Fibroblast of skin of back (primary cell): ENCODE data around the gene STEAP1.
"Not testable (repeated sequence)": the region's sequence is repeated elsewhere in the genome, so short reads cannot be mapped to it uniquely, and the experiment has no call there.

Experiments used
- DNase-seq: peaks from one replicate; pipeline ENCODE4 v3.0.0-alpha.2; 2013

The STEAP1 gene

GRCh38 chr7:90175667-90176066 lies 21.4 kb downstream of the STEAP1 start:
- no peak for DNase-seq

DNA sequence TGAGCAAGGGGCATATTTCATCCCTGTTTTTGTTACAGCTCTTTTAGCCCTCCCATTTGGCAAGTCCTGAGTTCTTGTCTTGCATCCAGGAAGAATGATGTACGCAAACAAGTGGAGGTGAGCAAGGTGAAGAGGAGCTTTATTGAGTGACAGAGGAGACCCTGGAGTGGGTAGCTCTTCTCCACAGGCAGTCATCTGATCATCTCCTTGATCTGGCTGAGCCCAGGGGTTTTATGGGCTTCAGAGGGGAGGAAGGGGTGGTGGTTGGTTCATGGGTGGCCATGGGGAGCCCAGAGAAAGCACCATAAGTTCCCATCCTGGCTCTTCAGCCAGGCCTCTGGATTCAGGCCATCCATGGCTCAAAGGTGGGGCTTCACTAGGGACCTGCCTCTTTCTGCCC lies 21.9 kb downstream of the STEAP1 start:
- DNase-seq: no peak

DNA sequence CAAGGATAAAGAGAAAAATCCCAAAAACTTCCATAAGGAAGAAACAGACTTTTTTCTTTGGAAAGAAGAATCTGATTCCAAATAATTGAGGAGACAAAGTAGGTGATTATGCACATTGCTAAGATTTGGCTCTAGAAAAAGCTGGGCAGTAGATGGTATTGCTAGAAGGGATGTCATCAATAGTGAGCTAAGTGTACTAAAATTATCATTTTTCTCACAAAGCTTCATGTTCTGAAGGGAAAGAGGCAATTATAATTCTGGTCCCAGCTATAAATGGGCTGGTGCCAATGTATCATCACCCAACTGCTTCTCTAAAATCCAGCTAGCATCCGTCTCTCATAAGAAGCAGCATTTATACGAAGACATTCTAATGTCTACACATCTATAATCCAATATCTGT lies 23.9 kb downstream of the STEAP1 start:
- DNase-seq: no peak

GRCh38 chr7:90178679-90179278 lies 24.5 kb downstream of the STEAP1 start:
- DNase-seq: peak; percentile 95

- DNase-seq: no peak
Measured at GRCh38 chr7:90180011-90180585, 25.8 kb downstream of the STEAP1 start.

DNA sequence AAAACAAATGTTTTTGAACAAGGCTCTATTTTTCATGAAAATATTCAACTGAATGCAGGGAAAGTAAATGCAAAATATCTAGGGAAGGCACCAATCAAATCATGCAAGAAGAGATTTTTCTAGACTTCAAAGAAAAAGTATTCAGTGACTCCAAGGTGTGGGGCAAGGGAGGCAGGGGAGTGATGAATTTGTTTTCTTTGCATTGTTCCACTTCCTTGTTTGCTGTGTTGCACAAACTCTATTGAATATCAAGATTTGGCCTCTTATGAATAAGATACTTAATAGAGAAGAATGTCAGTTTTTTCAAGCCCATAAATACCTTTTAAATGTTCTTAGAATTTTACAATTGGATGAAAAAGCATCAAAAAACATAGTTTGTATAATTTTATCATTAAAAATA lies 26.4 kb downstream of the STEAP1 start:
- no peak for DNase-seq

DNA sequence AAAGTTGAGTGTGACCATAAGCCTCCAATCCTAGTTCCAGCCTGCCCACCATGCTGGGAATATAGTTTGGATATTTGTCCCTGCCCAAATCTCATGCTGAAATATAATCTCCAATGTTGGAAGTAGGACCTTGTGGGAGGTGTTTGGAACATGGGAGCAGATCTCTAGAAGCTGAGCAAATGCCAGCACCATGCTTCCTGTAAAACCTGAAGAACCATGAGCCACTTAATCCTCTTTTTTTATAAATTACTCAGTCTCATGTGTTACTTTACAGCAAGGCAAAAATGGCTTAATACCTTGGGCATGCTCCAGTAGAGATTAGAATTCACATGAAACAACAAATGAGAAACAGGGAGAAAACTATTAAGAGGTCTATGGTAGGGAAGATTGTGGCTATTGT lies 27.2 kb downstream of the STEAP1 start:
- DNase-seq: no peak

GRCh38 chr7:90186290-90186689 lies 32.0 kb downstream of the STEAP1 start:
- DNase-seq: not testable (repeated sequence)

- DNase-seq: no peak
Measured at GRCh38 chr7:90187507-90188050, 33.3 kb downstream of the STEAP1 start.

- DNase-seq: no peak
Measured at GRCh38 chr7:90188281-90188680, 34.0 kb downstream of the STEAP1 start.

- no peak for DNase-seq
Measured at GRCh38 chr7:90190995-90191394, 36.7 kb downstream of the STEAP1 start.

- no peak for DNase-seq
Measured at GRCh38 chr7:90191648-90192047, 37.4 kb downstream of the STEAP1 start.

DNA sequence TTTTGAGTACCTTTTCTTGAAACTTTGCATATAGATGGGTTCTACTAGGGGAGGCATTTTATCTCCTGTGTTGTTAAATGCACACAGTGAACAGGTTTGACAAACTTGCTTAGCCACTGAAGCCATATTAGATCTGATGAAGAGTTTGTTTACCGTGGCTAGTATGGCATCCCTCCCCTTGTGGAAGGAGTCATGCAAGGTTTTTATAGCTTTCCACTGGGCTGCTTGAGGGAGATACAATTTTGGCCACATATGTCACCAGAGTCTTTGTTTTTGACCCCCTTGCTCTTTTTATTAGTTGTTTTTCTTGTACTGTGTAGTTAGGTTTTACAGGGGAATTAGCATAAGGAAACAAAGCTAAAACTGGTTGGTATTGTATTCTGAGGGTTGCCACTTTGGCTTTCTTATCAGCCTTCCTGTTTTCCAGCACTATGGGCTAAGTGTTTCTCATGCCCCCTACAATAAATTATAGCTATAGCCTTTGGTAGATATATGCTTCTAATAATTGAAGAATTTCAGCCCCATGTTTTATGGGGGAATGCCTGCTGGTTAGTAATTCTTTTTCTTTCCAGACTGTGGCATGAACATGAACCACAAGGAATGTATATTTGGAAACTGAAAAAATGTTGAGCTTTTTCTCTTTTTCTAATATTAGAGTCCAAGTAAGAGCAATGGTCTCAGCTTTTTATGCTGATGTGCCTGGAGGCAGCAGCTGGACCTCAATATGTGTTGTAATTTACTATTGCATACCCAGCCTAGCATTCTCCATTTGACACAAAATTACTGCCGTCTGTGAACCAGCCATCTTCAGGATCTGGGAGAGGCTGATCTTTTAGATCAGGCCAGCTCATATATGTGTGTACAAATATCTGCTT lies 38.8 kb downstream of the STEAP1 start:
- peak; percentile 69 for DNase-seq

DNA sequence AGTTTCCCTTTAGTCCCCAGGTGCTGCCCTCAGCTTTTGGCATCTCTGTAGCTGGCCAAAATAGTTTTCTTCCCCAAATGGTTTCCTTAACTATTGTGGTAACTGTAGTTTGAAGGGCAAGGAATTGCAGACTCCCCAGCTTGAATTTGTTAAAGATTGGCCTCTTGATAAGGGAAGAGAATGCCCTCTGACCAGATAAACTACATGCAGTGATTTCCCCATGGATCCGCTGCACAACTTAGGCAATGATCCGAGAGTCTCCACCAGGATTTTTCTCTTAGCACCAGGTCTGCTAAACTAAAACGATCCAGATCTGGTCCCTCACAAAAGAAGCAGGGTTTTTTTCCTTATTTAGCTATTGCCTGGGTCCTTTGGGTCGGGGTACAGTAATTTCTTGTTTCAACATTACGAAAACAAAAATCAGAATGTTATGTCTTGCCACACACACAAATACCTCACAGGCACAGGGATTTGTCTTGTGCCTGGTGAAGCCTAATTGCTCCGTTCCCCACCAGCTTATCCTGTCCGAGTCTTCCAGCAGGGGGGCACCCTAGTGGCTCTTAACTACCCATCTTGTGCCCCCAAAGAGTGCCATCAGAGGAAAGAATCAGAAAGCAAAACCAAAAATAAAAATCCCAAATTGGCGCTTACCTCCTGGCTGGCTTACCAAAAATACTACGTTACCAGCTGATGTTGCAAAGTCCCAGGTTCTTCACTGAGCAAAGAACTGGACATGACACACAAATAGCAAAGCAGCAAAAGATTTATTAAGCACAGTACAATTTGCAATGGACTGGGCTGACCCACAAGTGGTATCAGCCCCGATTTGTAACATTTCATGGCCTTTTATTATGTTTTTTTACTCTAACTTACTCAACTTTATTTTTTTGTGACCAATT lies 40.9 kb downstream of the STEAP1 start:
- DNase-seq: no peak

DNA sequence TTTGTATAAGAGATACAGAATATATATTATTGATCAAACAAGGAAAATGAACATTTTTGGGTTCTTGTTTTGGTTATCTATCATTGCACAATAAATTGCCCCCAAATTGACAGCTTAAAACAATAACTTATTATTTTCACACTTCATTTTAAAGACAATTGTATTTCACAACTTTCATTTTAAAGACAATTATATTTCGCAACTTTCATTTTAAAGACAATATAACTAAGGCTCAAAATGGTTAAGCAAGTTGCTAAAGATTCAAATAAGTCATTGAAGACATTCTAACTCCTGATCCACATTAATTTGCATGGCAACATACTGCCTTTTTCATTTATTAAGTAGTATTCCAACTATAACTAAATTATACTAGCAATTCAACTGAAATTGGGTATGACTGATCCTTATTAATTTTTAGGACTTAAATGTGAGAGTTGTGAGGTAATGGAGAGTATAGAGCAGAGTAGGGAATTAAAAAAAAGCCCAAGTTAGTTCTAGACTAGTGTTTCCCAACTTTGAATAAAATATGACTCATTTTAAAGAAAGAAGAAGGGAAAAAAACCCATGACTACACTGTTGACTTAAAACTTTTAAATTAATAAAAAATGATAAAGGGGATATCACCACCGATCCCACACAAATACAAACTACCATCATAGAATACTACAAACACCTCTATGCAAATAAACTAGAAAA lies 47.4 kb downstream of the STEAP1 start:
- no peak for DNase-seq

DNA sequence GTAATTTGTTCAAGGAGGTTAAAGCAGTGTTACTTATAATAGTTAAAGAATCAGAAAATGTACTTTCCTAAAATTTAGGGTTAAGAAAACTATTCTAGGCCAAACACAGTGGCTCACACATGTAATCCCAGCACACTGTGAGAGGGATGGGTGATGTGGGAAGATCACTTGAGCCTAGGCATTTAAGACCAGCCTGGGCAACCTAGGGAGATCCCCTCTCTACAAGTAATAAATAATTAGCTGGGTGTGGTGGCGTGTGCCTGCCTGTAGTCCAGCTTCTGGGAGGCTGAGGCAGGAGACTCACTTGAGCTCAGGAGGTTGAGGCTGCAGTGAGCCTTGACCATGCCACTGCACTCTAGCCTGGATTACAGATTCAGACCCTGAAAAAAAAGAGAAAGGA lies 53.7 kb downstream of the STEAP1 start:
- DNase-seq: no peak

GRCh38 chr7:90209776-90210175 lies 55.5 kb downstream of the STEAP1 start:
- DNase-seq: no peak

- DNase-seq: no peak
Measured at GRCh38 chr7:90210475-90210874, 56.2 kb downstream of the STEAP1 start.

DNA sequence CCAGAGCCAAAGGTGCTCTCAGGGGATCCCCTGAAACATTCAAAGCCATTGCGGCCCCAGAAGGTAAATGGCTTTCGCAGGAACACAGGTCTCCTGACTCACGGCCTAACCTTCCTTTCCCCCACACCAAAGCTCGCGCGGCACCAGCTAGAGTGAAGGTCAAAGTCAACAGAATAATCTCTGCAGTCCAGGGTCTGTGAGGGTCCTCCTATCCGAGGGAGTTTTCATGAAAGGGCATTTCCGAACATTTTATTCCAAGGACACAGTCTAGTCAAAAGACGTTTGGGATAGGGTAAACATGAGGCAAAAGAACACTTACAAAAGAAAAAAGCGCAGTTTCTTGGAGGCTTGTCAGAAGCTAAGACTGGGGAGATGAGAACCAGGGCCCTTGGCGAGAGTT lies 56.7 kb downstream of the STEAP1 start:
- peak; percentile 2 for DNase-seq

- DNase-seq: peak; percentile 92
Measured at GRCh38 chr7:90211391-90212148, 57.3 kb downstream of the STEAP1 start, which contains the start of gene STEAP2. TSS of gene STEAP2 (plus strand) at chr7:90211740. CDS start at chr7:90225083, 13,343 bp downstream.

DNA sequence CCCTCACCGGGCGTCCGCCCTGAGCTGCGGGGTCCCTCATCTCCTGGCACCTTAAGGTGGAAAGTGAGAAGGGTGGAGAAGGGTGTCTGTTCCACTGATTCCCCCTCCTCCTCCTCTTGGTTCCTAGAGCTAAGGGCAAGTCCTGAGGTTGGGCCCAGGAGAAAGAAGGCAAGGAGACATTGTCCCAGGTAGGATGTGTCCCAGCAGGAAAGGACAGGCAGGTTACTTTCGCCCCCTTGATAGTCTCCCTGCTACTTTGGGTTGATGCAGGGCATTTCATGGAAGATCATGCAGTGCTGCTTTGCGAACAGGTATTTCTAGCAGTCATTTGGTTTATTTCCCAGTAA lies 57.9 kb downstream of the STEAP1 start:
- DNase-seq: no peak
